ENCODE data around the gene RNF115. TPM values are rescaled to one million over a fixed set of nuclear protein-coding genes. Genes with fewer than 3 reads are reported as not detected.

RNF115 gene
- total RNA-seq, 1 experiment from 2014 or later: 11.0 TPM

- WGBS (ENCODE audit: extremely low coverage, insufficient read length, low lambda C conversion rate): no CpG with 5 or more reads among the region's 50 CpGs
- peak within 1 kb of the TSS; percentile 55 for H3K18ac ChIP-seq (ENCODE audit: insufficient read length, low read depth, low read length)
- peak within 1 kb of the TSS in 1 of 3 experiments; percentile 20; a peak in 1 of 7 replicates for H3K27ac Mint-ChIP-seq
- no peaks in the 10 kb centered on the region for H3K9me3 ChIP-seq (ENCODE audit: control insufficient read depth, low read depth, low read length)
- no peaks in the 10 kb centered on the region for H3K9me3 Mint-ChIP-seq
- H3K27me3 Mint-ChIP-seq (ENCODE audit: low read depth): no peaks in the 10 kb centered on the region; the same call in 1 of the 2 replicates
- no peak within 1 kb of the TSS for H3K4me3 Mint-ChIP-seq
- H4K8ac ChIP-seq (replicated peaks; ENCODE audit: insufficient read length, low read depth, low read length): no peak within 1 kb of the TSS
- peak within 1 kb of the TSS; percentile 72; the same call in 1 of the 2 replicates for H3K14ac ChIP-seq (ENCODE audit: insufficient read depth, low read length)
- peak; percentile 98 for TF ChIP-seq CTCF (conservative IDR thresholded peaks at IDR 0.05)
- H3K9ac ChIP-seq (ENCODE audit: extremely low read depth, insufficient read length, low read length): no peak within 1 kb of the TSS
- H3K27ac ChIP-seq (ENCODE audit: insufficient read length, low read depth, low read length): no peak within 1 kb of the TSS
- no peak within 1 kb of the TSS for H2AK5ac ChIP-seq (ENCODE audit: insufficient read length, low read length)
- no peaks in the 10 kb centered on the region for H3K79me1 ChIP-seq (ENCODE audit: insufficient read depth, low read depth, low read length, poor library complexity, severe bottlenecking)
- no peak within 1 kb of the TSS for H2AFZ ChIP-seq (ENCODE audit: low read length)
- H3K79me2 ChIP-seq (ENCODE audit: insufficient read depth, low read length): no peaks in the 10 kb centered on the region
- H3K36me3 Mint-ChIP-seq (ENCODE audit: insufficient read depth in 1 of 3, low read depth in 3 of 3): peaks cover 16 to 49% (median 46%) of the 10 kb centered on the region in 3 experiments; a peak in 6 of 7 replicates
- no peak within 1 kb of the TSS for H2BK20ac ChIP-seq (ENCODE audit: low read depth, low read length, poor library complexity, severe bottlenecking)
- H3K23ac ChIP-seq (ENCODE audit: insufficient read length, low read depth, low read length): no peak within 1 kb of the TSS
- H4K5ac ChIP-seq (ENCODE audit: insufficient read length, low read depth, low read length): no peak within 1 kb of the TSS
- H3K4me1 ChIP-seq (ENCODE audit: insufficient read depth, low read length): no peaks in the 10 kb centered on the region
- no peak within 1 kb of the TSS for H3K56ac ChIP-seq (ENCODE audit: insufficient read length, low read depth, low read length)
- H3T11ph ChIP-seq (ENCODE audit: low read length): no peak within 1 kb of the TSS
- no peak within 1 kb of the TSS for H3K4ac ChIP-seq (ENCODE audit: low read depth, low read length)
- H2BK120ac ChIP-seq (ENCODE audit: low read depth, low read length, poor library complexity, severe bottlenecking): no peak within 1 kb of the TSS
- peaks cover 6% of the 10 kb centered on the region in 2 experiments; a peak in 2 of 4 replicates for H3K4me1 Mint-ChIP-seq
- peaks cover 3% of the 10 kb centered on the region for H3K23me2 ChIP-seq (ENCODE audit: insufficient read length, low read depth, low read length, poor library complexity, severe bottlenecking)
- no peaks in the 10 kb centered on the region for H3K27me3 ChIP-seq (ENCODE audit: insufficient read depth, low read length)
- H4K20me1 ChIP-seq (ENCODE audit: control insufficient read depth, insufficient read depth, insufficient read length): no peaks in the 10 kb centered on the region
- no peak within 1 kb of the TSS for H2BK12ac ChIP-seq (ENCODE audit: insufficient read length, low read depth, low read length)
- DNase-seq: peak; percentile 85
- no peak within 1 kb of the TSS for H4K91ac ChIP-seq (ENCODE audit: insufficient read length, low read depth, low read length)
- no peak within 1 kb of the TSS for H2BK5ac ChIP-seq (ENCODE audit: insufficient read length, low read length)
- H3K4me2 ChIP-seq (ENCODE audit: insufficient read depth, insufficient read length, low read length): peak within 1 kb of the TSS; percentile 42
- no peak within 1 kb of the TSS for H2BK15ac ChIP-seq (ENCODE audit: low read depth, low read length)
Measured at GRCh38 chr1:145845514-145846161, 21.7 kb upstream of the RNF115 start, which contains the start of gene NUDT17. Gene NUDT17, plus strand, starts transcription at chr1:145845630. Its CDS starts 11 bp downstream, at chr1:145845641.
